Stimulated activated CD4-positive, alpha-beta T cell treated with anti-CD3 and anti-CD28 coated beads, Interleukin-2, amount 100 ng/mL, for 24 hours (primary cell): ENCODE measurements around the gene KDSR.

Experiments used
- DNase-seq, 2 donors: peaks; one replicate each; pipeline ENCODE4 v3.0.0-alpha.2; 2020

The KDSR gene

GRCh38 chr18:63320123-63320974 is 46.7 kb downstream of the KDSR start:
- DNase-seq, result peak; percentile 83 to 86

- DNase-seq, result peak; percentile 56 to 58
Observed at GRCh38 chr18:63319383-63320122, 47.5 kb downstream of the KDSR start, which contains the start of gene BCL2. Gene BCL2, minus strand, starts transcription at chr18:63319769.

- DNase-seq, result no peak
Observed at GRCh38 chr18:63318889-63319382, 48.1 kb downstream of the KDSR start.

- peak; percentile 84 to 86 for DNase-seq
Observed at GRCh38 chr18:63317982-63318888, 48.8 kb downstream of the KDSR start.

- DNase-seq, result no peak
Observed at GRCh38 chr18:63317556-63317946, 49.5 kb downstream of the KDSR start.

- no peak for DNase-seq
Observed at GRCh38 chr18:63316612-63317555, 50.1 kb downstream of the KDSR start.

- DNase-seq, result no peak
Observed at GRCh38 chr18:63315876-63316275, 51.1 kb downstream of the KDSR start.

GRCh38 chr18:63315131-63315662 is 51.8 kb downstream of the KDSR start:
- DNase-seq, result peak in 1 of 2 donors; percentile 22

GRCh38 chr18:63314062-63314790 is 52.8 kb downstream of the KDSR start:
- DNase-seq, result peak in 1 of 2 donors; percentile 10

- DNase-seq, result no peak
Observed at GRCh38 chr18:63313396-63313917, 53.5 kb downstream of the KDSR start.

- no peak for DNase-seq
Observed at GRCh38 chr18:63312737-63313395, 54.1 kb downstream of the KDSR start.

GRCh38 chr18:63312019-63312409 is 55.0 kb downstream of the KDSR start:
- no peak for DNase-seq

- no peak for DNase-seq
Observed at GRCh38 chr18:63311118-63312018, 55.6 kb downstream of the KDSR start.

- DNase-seq, result peak; percentile 39 to 43
Observed at GRCh38 chr18:63309422-63309821, 57.6 kb downstream of the KDSR start.

GRCh38 chr18:63307551-63308200 is 59.3 kb downstream of the KDSR start:
- peak in 1 of 2 donors; percentile 7 for DNase-seq

GRCh38 chr18:63306819-63307550 is 60.0 kb downstream of the KDSR start:
- no peak for DNase-seq

GRCh38 chr18:63306249-63306648 is 60.8 kb downstream of the KDSR start:
- DNase-seq, result no peak
